ENCODE results near the gene TCF7L1. TPM values are rescaled to one million over a fixed set of nuclear protein-coding genes. Genes with fewer than 3 reads are reported as not detected.

Gene TCF7L1
- total RNA-seq, 2 experiments from 2014 or later = not detected

DNA sequence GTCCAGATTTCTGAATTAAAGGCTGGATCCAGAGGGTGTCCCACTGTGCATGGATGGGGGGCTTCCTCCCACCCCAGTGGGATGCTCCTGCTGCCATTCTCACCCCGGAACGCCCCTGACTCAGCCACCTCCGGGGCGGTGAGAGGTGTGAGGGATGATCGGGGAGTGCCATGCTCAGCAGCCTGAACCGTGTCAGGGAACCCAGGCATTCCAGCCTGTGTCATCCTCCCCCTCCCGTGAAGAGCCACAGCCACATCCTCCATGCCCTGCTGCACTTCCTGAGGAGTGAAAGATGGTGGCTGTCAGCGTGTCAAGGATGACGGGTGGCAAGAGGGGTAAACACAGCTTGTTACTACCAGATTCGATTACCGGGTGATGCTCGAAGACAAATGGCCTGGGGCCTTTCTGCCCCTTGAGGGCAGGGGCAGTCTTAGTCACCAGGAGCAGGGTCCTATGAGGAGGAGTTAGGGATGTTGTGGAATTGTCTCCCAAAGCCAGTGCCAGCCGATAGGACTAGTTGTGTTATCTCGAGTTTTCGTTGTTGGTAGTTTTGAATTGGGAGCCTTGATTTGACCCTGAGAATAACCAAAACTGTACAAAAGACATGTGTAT lies 80.8 kb downstream of the TCF7L1 start:
- CTCF ChIA-PET = no interaction called here

GRCh38 chr2:85215081-85215447 lies 81.9 kb downstream of the TCF7L1 start:
- POLR2A ChIA-PET = no interaction called here
- CTCF ChIA-PET = no interaction called here

More for the DNA sequence above, 80.8 kb downstream of the TCF7L1 start:
- POLR2A ChIA-PET = no interaction called here

DNA sequence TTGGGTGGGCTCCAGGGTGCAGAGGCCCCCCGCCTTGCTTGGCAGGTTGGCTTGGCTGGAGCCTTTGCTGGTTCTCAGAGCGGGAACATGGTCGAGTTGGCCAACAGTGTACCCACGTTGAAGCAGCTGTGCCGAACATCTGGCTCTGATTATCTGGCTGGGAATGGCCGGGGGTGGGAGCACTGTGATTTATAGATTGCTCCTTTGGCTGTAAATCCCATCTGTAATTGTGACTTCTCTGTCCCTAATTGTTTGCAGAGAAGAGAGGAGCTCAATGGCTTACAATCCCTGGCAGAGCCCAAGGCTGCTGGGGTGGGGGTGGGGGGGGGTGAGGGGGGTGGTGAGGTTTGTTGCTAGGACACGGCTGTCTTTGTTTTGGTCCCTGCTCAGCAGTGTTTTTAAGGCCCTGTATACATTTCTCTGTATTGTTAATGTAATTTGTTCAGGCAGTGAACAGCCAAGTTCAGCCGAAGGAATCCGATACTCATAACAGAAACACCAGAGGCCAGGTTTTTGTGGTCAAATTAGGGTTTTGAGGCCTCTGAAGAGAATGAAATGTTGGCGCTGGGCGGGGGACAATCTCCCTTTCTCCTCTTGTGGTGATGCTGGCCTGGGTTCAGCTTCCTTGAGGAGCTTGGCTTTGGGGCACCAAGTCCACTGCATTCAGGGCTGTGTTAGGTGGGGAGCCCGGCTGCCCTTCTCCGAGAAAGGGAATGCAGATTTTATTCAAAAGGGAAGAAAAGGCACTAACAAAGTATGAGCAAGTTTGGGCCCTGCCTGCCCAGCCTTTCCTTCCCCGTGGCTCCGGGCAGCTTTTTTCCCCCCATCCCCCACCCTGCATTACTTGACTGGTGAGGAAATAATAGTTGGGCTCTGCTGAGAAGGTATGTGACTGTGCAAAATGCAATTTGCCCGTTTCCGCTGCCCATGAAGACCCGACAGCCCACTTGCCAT lies 82.5 kb downstream of the TCF7L1 start:
- ChIA-PET CTCF (no interaction called here), POLR2A (no interaction called here)

- ChIA-PET POLR2A (no interaction called here), CTCF (no interaction called here)
Observed at GRCh38 chr2:85216927-85217326, 83.7 kb downstream of the TCF7L1 start.

DNA sequence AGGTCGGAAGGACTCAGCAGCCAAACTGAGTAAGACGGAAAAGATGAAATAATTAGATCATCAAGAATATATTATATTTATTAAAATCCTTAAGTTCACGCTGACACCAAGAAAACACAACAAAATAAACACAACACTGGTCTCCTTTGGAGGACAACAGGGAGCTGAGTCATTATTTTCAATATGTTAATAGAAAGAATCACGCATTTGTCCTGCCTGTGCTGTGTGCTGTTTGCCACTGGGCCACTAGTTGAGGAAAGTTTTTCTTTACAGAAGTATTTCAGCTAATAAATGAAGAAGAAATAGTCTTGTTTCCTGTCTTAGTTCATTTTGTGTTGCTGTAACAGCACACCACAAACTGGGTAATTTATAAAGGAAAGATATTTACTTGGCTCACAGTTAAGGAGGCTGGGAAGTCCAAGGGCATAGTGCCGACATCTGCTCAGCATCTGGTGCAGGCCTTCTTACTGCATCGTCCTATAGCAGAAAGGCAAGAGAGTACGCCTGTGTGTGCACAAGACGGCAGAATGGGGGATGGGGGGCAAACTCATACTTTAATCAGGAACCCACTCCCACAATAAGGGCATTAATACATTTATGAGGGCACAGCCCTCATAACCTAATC lies 88.0 kb downstream of the TCF7L1 start:
- ChIA-PET POLR2A (no interaction called here), CTCF (interaction anchor here (1.1 kb wide), 1 partner anchor 10 kb away, joined by 3 read pairs; no protein-coding TSS in a partner anchor)

GRCh38 chr2:85222792-85223191 lies 89.6 kb downstream of the TCF7L1 start:
- ChIA-PET POLR2A (no interaction called here), CTCF (no interaction called here)

DNA sequence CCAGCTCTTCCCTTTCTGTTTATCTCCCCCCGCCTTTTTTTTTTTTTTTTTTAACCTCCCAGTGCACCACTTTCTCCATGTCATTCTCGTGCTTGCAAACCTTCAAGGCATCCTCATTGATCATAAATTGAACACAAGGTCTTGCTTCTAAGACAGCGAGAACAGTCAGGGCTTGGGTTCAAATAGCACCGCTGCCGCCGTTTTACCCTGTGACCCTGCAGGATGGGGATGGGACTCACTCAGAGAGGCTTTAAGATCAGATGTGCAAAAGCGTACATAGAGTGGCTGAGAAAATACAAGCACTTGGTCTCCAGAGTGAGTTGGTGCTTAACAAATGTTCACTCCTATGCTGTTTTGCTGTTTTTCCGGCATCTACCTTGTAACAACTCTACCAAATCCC lies 93.6 kb downstream of the TCF7L1 start:
- ChIA-PET CTCF (no interaction called here), POLR2A (no interaction called here)

DNA sequence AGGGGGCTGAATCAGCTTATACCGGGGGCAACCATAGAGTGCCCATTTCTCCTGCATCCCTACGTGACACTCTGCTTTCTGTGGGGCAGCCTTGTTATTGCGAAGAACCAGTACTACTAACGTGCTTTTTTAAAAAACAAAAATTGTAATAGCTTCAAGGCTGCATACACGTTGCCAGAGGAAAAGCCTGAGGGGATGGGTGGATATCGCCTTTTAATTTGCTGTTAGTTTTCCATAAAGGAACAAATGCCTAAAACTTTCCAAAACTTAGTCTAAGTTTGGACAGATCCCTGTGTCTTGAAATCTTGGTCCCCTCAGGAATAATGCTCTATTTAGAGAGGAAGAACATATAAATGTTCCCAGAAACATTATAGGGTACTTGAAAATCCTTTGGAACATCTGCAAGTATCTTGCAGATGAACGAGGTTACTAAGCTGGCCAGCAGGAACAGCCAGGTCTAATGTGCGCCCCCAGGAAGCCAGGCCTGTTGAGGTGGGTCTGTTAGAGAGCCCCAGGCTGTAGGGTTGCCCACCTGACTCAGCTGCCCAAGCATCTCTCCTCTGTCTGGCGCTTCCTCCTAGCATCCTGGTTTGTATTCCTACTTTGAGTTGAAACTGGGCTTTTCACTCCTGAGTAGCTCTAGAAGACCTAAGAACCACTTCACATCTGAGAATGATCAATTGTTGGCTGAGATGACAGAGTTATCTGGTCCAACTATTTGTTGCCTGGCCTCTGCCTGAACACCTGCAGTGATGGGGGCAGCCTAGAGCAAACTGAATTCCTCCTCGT lies 97.7 kb downstream of the TCF7L1 start:
- CTCF ChIA-PET = no interaction called here
- POLR2A ChIA-PET = no interaction called here

DNA sequence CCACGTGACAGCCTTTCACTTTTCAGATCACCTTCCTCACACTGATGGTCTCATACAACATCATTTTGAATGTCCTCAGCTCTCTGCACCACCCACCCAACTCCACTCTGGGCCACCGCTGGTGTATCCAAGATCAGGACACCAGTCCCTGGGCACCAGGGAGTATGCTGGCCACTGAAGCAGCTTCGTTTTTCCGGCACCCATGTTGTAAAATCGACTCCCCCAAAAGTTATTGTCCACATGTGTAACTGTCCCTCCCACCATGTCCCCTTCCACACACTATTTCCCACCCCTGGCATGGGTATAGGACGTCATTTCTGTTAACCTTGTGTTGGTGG lies 98.2 kb downstream of the TCF7L1 start:
- CTCF ChIA-PET = no interaction called here

GRCh38 chr2:85231952-85232351 lies 98.8 kb downstream of the TCF7L1 start:
- POLR2A ChIA-PET = no interaction called here
- CTCF ChIA-PET = no interaction called here

More for the DNA sequence above, 98.2 kb downstream of the TCF7L1 start:
- POLR2A ChIA-PET = no interaction called here

GRCh38 chr2:85234868-85235267 lies 101.7 kb downstream of the TCF7L1 start:
- CTCF ChIA-PET = no interaction called here
- POLR2A ChIA-PET = no interaction called here

DNA sequence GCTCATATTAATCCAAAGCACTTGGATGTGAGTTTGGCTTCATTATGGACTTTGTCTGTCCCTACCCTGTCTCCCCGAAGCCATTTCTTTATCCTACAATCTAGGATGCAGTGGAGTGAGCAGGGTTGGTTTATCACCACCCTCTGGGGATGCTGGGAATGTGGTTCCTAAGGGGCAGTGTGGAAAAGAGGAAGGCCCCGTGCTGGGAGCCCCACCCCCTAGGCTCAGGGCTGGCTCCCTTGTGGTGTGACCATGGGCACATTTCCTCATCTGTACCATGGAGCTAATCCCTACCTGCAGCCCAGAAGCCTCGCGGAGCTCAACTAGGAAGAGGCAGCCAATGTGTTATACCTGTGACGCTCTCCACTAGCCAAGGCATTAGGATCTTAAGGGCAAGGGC lies 102.1 kb downstream of the TCF7L1 start:
- ChIA-PET CTCF (no interaction called here), POLR2A (no interaction called here)

- ChIA-PET POLR2A (no interaction called here), CTCF (no interaction called here)
Observed at GRCh38 chr2:85236084-85236483, 102.9 kb downstream of the TCF7L1 start.

GRCh38 chr2:85237849-85238565 lies 104.8 kb downstream of the TCF7L1 start:
- CTCF ChIA-PET = no interaction called here
- POLR2A ChIA-PET = no interaction called here

DNA sequence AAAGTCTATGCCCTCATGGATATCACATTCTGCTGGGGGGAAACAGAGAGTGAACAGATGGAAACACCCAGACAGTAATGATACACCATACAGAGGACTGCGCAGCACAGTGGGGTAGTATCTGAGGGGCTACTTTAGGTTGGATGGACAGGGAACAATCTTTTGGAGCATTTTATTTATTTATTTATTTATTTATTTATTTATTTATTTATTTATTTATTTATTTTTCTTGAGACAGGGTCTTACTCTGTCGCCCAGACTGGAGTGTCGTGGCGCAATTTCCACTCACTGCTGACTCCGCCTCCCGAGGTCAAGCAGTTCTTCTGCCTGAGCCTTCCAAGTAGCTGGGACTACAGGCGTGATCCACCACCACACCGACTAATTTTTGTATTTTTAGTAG lies 105.4 kb downstream of the TCF7L1 start:
- CTCF ChIA-PET = no interaction called here

GRCh38 chr2:85239102-85239501 lies 105.9 kb downstream of the TCF7L1 start:
- ChIA-PET CTCF (no interaction called here), POLR2A (no interaction called here)

More for the DNA sequence above, 105.4 kb downstream of the TCF7L1 start:
- POLR2A ChIA-PET = no interaction called here

- ChIA-PET POLR2A (no interaction called here), CTCF (no interaction called here)
Observed at GRCh38 chr2:85240055-85240454, 106.9 kb downstream of the TCF7L1 start.

- POLR2A ChIA-PET = no interaction called here
- CTCF ChIA-PET = no interaction called here
Observed at GRCh38 chr2:85242321-85242720, 109.1 kb downstream of the TCF7L1 start.

GRCh38 chr2:85243101-85244072 lies 110.2 kb downstream of the TCF7L1 start:
- ChIA-PET CTCF (no interaction called here), POLR2A (no interaction called here)

Data from activated CD8-positive, alpha-beta memory T cell treated with anti-CD3 and anti-CD28 coated beads for 36 hours (primary cell).